ENCODE data around the gene CFAP251.

DNA sequence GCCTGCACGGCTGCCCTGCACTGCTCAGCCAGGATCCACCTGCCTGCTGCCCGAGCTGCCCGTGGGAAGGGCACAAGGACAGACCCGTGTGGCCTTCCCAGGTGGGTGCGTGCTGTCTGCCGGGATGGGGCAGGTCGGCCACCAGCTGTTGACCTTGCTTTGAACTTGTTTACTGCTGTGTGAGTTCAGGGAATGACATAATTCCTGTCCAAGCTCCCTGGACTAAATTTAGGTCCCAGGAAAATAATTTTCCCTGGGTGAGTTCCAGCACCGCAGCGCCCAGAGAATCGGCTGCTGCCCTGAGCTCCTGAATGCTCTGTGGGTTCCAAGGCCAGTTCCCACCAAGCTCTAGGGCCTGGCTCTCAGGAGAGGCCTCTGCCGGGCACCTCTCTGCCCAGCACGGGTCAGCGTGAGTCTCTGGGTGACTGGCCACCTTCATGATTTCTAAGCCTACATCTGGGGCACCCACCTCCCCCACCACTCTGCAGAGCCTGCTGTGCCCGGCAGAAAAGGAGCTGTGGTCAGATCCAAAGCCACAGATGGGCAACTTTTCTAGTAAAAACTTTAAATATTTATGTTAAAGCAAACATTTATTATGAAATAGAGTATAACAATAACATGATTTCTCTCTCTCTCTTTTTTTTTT lies 133.0 kb downstream of the CFAP251 start:
- TF ChIP-seq, protein P1, sequence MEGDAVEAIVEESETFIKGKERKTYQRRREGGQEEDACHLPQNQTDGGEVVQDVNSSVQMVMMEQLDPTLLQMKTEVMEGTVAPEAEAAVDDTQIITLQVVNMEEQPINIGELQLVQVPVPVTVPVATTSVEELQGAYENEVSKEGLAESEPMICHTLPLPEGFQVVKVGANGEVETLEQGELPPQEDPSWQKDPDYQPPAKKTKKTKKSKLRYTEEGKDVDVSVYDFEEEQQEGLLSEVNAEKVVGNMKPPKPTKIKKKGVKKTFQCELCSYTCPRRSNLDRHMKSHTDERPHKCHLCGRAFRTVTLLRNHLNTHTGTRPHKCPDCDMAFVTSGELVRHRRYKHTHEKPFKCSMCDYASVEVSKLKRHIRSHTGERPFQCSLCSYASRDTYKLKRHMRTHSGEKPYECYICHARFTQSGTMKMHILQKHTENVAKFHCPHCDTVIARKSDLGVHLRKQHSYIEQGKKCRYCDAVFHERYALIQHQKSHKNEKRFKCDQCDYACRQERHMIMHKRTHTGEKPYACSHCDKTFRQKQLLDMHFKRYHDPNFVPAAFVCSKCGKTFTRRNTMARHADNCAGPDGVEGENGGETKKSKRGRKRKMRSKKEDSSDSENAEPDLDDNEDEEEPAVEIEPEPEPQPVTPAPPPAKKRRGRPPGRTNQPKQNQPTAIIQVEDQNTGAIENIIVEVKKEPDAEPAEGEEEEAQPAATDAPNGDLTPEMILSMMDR (conservative IDR thresholded peaks at IDR 0.05 in 1 of 2, IDR thresholded peaks at IDR 0.05 in 1 of 2; ENCODE audit: low read depth in 1 of 2, low read length in 2 of 2): no peak
- no peak for TF ChIP-seq EZH2 (IDR thresholded peaks at IDR 0.05; ENCODE audit: low read length, missing control alignments)
